H1 (cell line): ENCODE results near the gene FBXO38. TPM values are rescaled to one million over a fixed set of nuclear protein-coding genes. Genes with fewer than 3 reads are reported as not detected.

Experiments used
- GABPA ChIP-seq: IDR thresholded peaks from 2 replicates; pipeline ENCODE4 v1.6.1; 2011; ENCODE audit warnings: mild to moderate bottlenecking, low read length, moderate library complexity, borderline replicate concordance; ENCODE audit not compliant: insufficient read depth
- HDAC2 ChIP-seq, 2 experiments: fragments of 300-600 bp in 1 of 2; sonication (generic) in 1 of 2; IDR thresholded peaks; 2 replicates each; pipeline ENCODE4 v1.6.1; 2011 to 2012; ENCODE audit warnings: low read depth in 2 of 2, low read length in 2 of 2, mild to moderate bottlenecking in 2 of 2, moderate library complexity in 2 of 2, borderline replicate concordance in 1 of 2, inconsistent platforms in 1 of 2
- KDM4A ChIP-seq: IDR thresholded peaks from one replicate; pipeline ENCODE4 v1.7.1; 2012; ENCODE audit warnings: low read depth, mild to moderate bottlenecking, moderate library complexity, low read length, inconsistent platforms; ENCODE audit not compliant: severe bottlenecking
- RAD21 ChIP-seq, 2 experiments: IDR thresholded peaks in 1 of 2; conservative IDR thresholded peaks in 1 of 2; 2 replicates each; pipeline ENCODE4 v1.6.1; 2011; ENCODE audit warnings: low read depth in 2 of 2, low read length in 2 of 2, improper control_type of control experiment in 1 of 2, inconsistent platforms in 1 of 2, mild to moderate bottlenecking in 1 of 2, moderate library complexity in 1 of 2
- polyA plus RNA-seq, 7 experiments: library from polyadenylated mRNA; depleted of rRNA in 3 of 7; stranded (reverse) in 5 of 7; unstranded in 2 of 7; fragments of >200 nt in 5 of 7; fragments of 200-250 nt in 2 of 7; gene quantifications; 1 replicate in 5 of 7; 2 replicates in 1 of 7; 4 replicates in 1 of 7; pipeline versions ENCODE4 v1.2.1 to v1.2.3, GENCODE V29; 2011 to 2013; ENCODE audit warnings: missing spikeins in 2 of 7, mixed read lengths in 2 of 7
- total RNA-seq: library from RNA; stranded (reverse); fragmentation: NEBNext Ultra II Directional; extraction: Animal tissue kit (Norgen Biotek cat#: 25700); gene quantifications from 2 replicates; pipeline ENCODE4 v1.2.1, GENCODE V29; 2021

The FBXO38 gene
- total and polyA plus RNA-seq, 2 of the 8 experiments (the other 6 are each of a cell fraction or from before 2014, with no cell fraction given): 9.1 to 34.3 TPM

DNA sequence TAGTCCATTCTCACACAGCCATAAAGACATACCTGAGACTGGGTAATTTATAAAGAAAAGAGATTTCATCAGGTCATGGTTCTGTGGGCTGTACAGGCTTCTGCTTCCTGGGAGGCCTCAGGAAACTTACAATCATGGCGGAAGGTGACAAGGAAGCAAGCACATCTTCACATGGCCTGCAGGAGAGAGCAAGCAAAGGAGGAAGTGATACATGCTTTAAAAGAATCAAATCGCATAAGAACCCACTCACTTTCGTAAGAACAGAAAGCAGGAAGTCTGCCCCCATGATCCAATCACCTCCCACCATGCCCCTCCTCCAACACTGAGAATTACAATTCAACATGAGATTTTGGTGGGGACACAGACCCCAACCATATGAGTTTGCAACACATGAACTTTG lies 5.1 kb upstream of the FBXO38 start (continued):
- no peak for TF ChIP-seq HDAC2 (IDR thresholded peaks at IDR 0.05; ENCODE audit: borderline replicate concordance in 1 of 2, low read depth in 2 of 2, low read length in 2 of 2)
- no peak for TF ChIP-seq KDM4A
- no peak for TF ChIP-seq GABPA
- no peak for TF ChIP-seq RAD21 (IDR thresholded peaks at IDR 0.05 in 1 of 2, conservative IDR thresholded peaks at IDR 0.05 in 1 of 2; ENCODE audit: low read depth in 2 of 2, low read length in 2 of 2)
